NB4 (cell line): ENCODE data around the gene SMAD5.

Experiments
- DNase-seq: peaks from one replicate; pipeline ENCODE4 v3.0.0; 2010; ENCODE audit warnings: low read depth
- H3K4me3 ChIP-seq: one replicate; pipeline ENCODE4 v1.5.1; 2011; ENCODE audit warnings: mild to moderate bottlenecking, low read depth, low read length, moderate library complexity
- MYC ChIP-seq: IDR thresholded peaks from 2 replicates; pipeline ENCODE4 v1.6.1; 2011; ENCODE audit warnings: low read depth, low read length
- POLR2A ChIP-seq: IDR thresholded peaks from 2 replicates; pipeline ENCODE4 v1.6.1; 2011; ENCODE audit warnings: mild to moderate bottlenecking; ENCODE audit not compliant: insufficient read length; ENCODE audit errors: extremely low read depth
- TF ChIP-seq, protein P1 (sequence below): IDR thresholded peaks from one replicate; pipeline ENCODE4 v1.5.1; 2012; ENCODE audit warnings: low read depth, low read length
- TF ChIP-seq, protein P2 (sequence below): IDR thresholded peaks from 2 replicates; pipeline ENCODE4 v1.6.1; 2011; ENCODE audit warnings: low read depth, low read length

SMAD5 gene

DNA sequence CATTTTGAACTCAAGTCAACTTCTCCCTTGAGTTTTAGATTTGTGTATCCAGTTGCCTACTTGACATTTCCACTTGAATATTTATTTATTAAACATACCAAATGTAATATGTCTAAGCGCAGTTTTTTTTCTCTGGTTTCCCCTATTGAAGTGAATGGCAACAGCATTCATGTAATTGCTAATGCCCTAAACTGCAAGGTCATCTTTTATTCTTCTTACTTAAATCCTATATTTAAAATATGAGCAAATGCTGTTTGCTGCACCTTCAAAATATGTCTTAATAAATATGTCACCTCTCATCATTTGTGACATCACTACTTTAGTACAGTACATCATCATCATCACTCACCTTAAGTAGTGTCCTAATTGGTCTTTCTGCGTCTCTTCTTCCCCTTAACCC lies 22.4 kb downstream of the SMAD5 start:
- TF ChIP-seq POLR2A: no peak
- no peak for TF ChIP-seq MYC
- TF ChIP-seq, protein P1, sequence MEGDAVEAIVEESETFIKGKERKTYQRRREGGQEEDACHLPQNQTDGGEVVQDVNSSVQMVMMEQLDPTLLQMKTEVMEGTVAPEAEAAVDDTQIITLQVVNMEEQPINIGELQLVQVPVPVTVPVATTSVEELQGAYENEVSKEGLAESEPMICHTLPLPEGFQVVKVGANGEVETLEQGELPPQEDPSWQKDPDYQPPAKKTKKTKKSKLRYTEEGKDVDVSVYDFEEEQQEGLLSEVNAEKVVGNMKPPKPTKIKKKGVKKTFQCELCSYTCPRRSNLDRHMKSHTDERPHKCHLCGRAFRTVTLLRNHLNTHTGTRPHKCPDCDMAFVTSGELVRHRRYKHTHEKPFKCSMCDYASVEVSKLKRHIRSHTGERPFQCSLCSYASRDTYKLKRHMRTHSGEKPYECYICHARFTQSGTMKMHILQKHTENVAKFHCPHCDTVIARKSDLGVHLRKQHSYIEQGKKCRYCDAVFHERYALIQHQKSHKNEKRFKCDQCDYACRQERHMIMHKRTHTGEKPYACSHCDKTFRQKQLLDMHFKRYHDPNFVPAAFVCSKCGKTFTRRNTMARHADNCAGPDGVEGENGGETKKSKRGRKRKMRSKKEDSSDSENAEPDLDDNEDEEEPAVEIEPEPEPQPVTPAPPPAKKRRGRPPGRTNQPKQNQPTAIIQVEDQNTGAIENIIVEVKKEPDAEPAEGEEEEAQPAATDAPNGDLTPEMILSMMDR: no peak
- TF ChIP-seq, protein P2, sequence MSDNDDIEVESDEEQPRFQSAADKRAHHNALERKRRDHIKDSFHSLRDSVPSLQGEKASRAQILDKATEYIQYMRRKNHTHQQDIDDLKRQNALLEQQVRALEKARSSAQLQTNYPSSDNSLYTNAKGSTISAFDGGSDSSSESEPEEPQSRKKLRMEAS: no peak
- no peak for DNase-seq
- no peak overlapping the region for H3K4me3 ChIP-seq

DNA sequence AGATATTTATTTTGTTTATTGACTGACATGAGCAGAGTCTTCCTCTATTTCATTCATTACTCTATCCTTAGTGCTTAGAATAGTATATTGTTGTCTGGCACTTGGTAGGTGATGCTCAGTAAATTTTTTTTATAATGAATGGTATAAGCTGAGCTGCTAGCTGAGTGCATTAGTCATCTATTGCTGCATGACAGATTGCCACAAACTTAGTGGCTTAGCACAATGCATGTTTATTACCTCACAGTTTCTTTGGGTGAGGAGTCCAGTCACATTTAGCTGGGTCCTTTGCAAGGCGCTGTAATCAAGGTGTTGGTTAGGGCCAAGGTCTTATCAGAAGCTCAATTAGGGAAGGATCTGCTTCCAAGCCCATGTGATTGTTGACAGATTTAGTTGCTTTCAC lies 23.1 kb downstream of the SMAD5 start:
- TF ChIP-seq MYC: no peak
- TF ChIP-seq, protein P2: no peak
- TF ChIP-seq, protein P1: no peak
- TF ChIP-seq POLR2A: no peak
- no peak for DNase-seq
- H3K4me3 ChIP-seq: no peak overlapping the region

DNA sequence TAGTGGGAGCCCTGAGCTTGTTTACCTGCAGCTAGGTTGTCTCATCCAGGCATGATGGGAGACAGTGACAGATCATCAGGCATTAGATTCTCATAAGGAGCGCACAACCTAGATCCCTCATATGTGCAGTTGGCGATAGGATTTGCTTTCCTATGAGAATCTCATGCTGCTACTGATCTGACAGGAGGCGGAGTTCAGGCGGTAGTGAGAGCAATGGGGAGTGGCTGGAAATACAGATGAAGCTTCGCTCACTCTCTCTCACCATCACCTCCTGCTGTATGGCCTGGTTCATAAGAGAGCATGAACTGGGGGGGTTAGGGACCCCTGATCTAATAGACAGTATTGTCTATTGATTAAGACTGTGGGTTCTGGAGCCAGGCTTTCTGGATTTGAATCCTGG lies 24.9 kb downstream of the SMAD5 start:
- no peak for DNase-seq
- no peak for TF ChIP-seq MYC

DNA sequence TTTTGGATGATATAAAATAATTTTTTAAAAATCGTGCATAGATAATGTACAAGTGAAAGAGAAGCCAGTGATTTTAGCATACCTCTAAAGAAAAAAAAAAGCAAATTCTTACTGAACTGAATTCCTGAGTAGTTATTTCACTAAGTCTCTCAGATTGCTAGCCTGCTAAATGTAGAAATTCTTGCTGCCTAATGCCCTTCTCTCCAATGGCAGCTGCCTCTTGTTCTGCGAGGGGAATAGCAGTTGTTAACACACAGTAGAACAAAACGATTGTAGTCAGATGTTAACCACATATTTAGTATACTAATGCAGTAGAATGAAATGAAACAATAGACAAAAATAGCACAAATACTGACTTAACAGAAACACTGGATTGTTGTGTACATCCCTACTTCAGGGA lies 26.8 kb downstream of the SMAD5 start:
- no peak overlapping the region for H3K4me3 ChIP-seq

More for the DNA sequence above, 24.9 kb downstream of the SMAD5 start:
- H3K4me3 ChIP-seq: no peak overlapping the region

DNA sequence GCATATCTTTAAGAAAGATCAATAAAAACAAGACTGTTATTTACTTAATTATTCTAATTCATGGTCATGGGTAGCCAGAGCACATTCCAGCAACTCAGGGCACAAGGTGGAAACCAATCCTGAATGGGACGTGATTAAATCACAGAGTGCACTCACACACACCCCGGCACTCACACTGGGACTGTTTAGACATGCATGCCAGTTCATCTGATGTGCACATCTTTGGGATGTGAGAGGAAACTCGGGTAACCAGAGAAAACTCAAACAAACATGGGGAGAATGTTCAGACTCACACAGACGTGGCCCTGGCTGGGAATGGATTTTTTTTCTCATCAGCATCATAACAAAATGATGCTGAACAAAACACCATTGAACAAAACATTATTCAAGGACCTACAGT lies 29.4 kb downstream of the SMAD5 start:
- DNase-seq: no peak
- no peak overlapping the region for H3K4me3 ChIP-seq
- TF ChIP-seq, protein P1: no peak
- TF ChIP-seq POLR2A: no peak
- TF ChIP-seq, protein P2: no peak
- TF ChIP-seq MYC: no peak

More for the DNA sequence above, 26.8 kb downstream of the SMAD5 start:
- DNase-seq: no peak
- TF ChIP-seq MYC (no peak), POLR2A (no peak)
- TF ChIP-seq, protein P2: no peak
- TF ChIP-seq, protein P1: no peak

DNA sequence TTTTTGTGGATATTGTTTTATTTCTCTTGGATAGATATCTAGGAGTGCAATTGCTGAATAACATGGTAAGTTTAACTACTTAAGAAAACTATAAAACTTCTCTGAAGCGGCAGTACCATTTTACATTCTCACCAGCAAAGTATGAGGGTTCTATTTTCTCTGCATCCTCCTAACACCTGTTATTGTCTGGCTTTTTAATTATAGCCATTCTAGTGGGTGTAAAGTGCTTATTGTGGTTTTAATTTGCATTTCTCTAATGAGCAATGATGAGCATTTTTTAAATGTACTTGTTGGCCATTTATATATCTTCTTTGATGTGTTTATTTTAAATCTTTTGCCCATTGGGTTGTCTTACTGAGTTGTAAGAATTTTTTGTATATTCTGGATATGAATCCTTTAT lies 31.6 kb downstream of the SMAD5 start:
- no peak overlapping the region for H3K4me3 ChIP-seq
- no peak for DNase-seq
- TF ChIP-seq MYC: no peak
- TF ChIP-seq, protein P2: no peak
- no peak for TF ChIP-seq POLR2A
- TF ChIP-seq, protein P1: no peak
